OCI-LY7 (cell line): ENCODE results near the gene CYP3A4.

ENCODE experiments used
- CTCF ChIP-seq: fragments of 200-600 bp; sonication (generic); conservative IDR thresholded peaks from 2 replicates; pipeline ENCODE4 v1.5.1; 2014; ENCODE audit warnings: mild to moderate bottlenecking, antibody characterized with exemption, low read length, moderate library complexity, mixed read lengths
- EZH2phosphoT487 ChIP-seq: fragments of 200-600 bp; sonication (generic); IDR thresholded peaks from 2 replicates; pipeline ENCODE4 v1.6.1; 2018; ENCODE audit warnings: low read depth, borderline replicate concordance, mild to moderate bottlenecking, mixed run types, antibody characterized with exemption, low read length, moderate library complexity, mixed read lengths

- TF ChIP-seq CTCF, result no peak
- TF ChIP-seq EZH2phosphoT487, result no peak
Observed at GRCh38 chr7:99728615-99729014, 55.4 kb downstream of the CYP3A4 start.
